OCI-LY3 (cell line): ENCODE measurements around the gene IL1RAPL1.

Experiments used
- CTCF ChIP-seq: fragments of 200-600, 300-600 bp; sonication (generic); IDR thresholded peaks from 2 replicates; pipeline ENCODE4 v1.5.1; 2014; ENCODE audit warnings: antibody characterized with exemption, low read length, low read depth
- EZH2phosphoT487 ChIP-seq: fragments of 200-600 bp; shearing (Covaris generic); IDR thresholded peaks from 2 replicates; pipeline ENCODE4 v1.6.1; 2018; ENCODE audit warnings: antibody characterized with exemption, mixed run types, low read depth

GRCh38 chrX:29308726-29309125, 721.5 kb downstream of the IL1RAPL1 start:
- no peak for TF ChIP-seq CTCF
- TF ChIP-seq EZH2phosphoT487: no peak
